Activated CD8-positive, alpha-beta memory T cell treated with anti-CD3 and anti-CD28 coated beads for 36 hours (primary cell): ENCODE results near the gene SELENOF. TPM values are rescaled to one million over a fixed set of nuclear protein-coding genes. Genes with fewer than 3 reads are reported as not detected.
"Not testable (repeated sequence)": the region's sequence is repeated elsewhere in the genome, so short reads cannot be mapped to it uniquely, and the experiment has no call there.

Experiments
- CTCF ChIA-PET: fragments of 350-600 bp; sonication (Branson Sonifier 250); formaldehyde crosslinking; loops from one replicate; lab custom pipeline; 2021; ENCODE audit warnings: antibody characterized with exemption; lab: Charles Lee
- POLR2A ChIA-PET: fragments of 350-600 bp; sonication (Branson Sonifier 250); formaldehyde crosslinking; loops from one replicate; lab custom pipeline; 2021; ENCODE audit warnings: antibody characterized with exemption; lab: Charles Lee
- total RNA-seq, 2 experiments: library from RNA; stranded (reverse); gene quantifications; one replicate each; pipeline ENCODE4 v1.2.3, GENCODE V29; 2021

SELENOF gene
- total RNA-seq, 2 experiments from 2014 or later = 155 to 156 TPM

GRCh38 chr1:86924324-86924960 lies 10.5 kb upstream of the SELENOF start:
- CTCF ChIA-PET = no interaction called here
- POLR2A ChIA-PET = no interaction called here

GRCh38 chr1:86922445-86922844 lies 8.5 kb upstream of the SELENOF start:
- CTCF ChIA-PET = no interaction called here
- POLR2A ChIA-PET = no interaction called here

GRCh38 chr1:86916752-86917151 lies 2.8 kb upstream of the SELENOF start:
- POLR2A ChIA-PET = no interaction called here
- CTCF ChIA-PET = no interaction called here

- ChIA-PET POLR2A (interaction anchor here (0.6 to 1.0 kb wide), 2 partner anchors 211 to 419 kb away, joined by 3 to 4 read pairs; partner anchors contain the start of gene SH3GLB1), CTCF (interaction anchor here (1.3 to 1.7 kb wide), 3 partner anchors 49 to 210 kb away, joined by 3 to 5 read pairs (median 4); no protein-coding TSS in a partner anchor)
These were observed 1.9 kb upstream of the SELENOF start for GRCh38 chr1:86915737-86916235.

- CTCF ChIA-PET = interaction anchor here (0.8 to 1.7 kb wide), 4 partner anchors 50 to 209 kb away, joined by 3 to 5 read pairs (median 4); no protein-coding TSS in a partner anchor
- POLR2A ChIA-PET = interaction anchor here (0.6 to 1.0 kb wide), 2 partner anchors 210 to 419 kb away, joined by 3 to 4 read pairs; partner anchors contain the start of gene SH3GLB1
These were observed 1.2 kb upstream of the SELENOF start for GRCh38 chr1:86914998-86915736.

GRCh38 chr1:86914601-86914997 lies 673 bp upstream of the SELENOF start, which contains the start of gene HS2ST1:
Gene HS2ST1, plus strand, starts transcription at chr1:86914635.
- ChIA-PET CTCF (interaction anchor here (0.8 to 1.9 kb wide), 5 partner anchors 13 to 211 kb away, joined by 3 to 6 read pairs (median 4); partner anchors contain the start of gene SH3GLB1), POLR2A (interaction anchor here (0.8 to 1.3 kb wide), 5 partner anchors 11 to 420 kb away, joined by 3 to 15 read pairs (median 4); partner anchors contain the start of gene SH3GLB1)

GRCh38 chr1:86913399-86913895 lies 479 bp downstream of the SELENOF start:
- POLR2A ChIA-PET = interaction anchor here (0.8 to 1.3 kb wide), 4 partner anchors 10 to 421 kb away, joined by 3 to 15 read pairs (median 4); partner anchors contain the start of gene SH3GLB1

GRCh38 chr1:86912281-86912900 lies 1.5 kb downstream of the SELENOF start:
- ChIA-PET CTCF (no interaction called here), POLR2A (interaction anchor here (0.8 kb wide), 1 partner anchor 22 kb away, joined by 3 read pairs; no protein-coding TSS in a partner anchor)

More at GRCh38 chr1:86913399-86913895, 479 bp downstream of the SELENOF start:
- CTCF ChIA-PET = interaction anchor here (1.3 to 1.9 kb wide), 2 partner anchors 12 to 209 kb away, joined by 3 to 6 read pairs; partner anchors contain the start of gene SH3GLB1

GRCh38 chr1:86906419-86906818 lies 7.5 kb downstream of the SELENOF start:
- ChIA-PET CTCF (no interaction called here), POLR2A (no interaction called here)

GRCh38 chr1:86905875-86906274 lies 8.1 kb downstream of the SELENOF start:
- CTCF ChIA-PET = interaction anchor here (0.7 kb wide), 1 partner anchor 28 kb away, joined by 3 read pairs; no protein-coding TSS in a partner anchor
- POLR2A ChIA-PET = no interaction called here

- CTCF ChIA-PET, POLR2A ChIA-PET: not testable (repeated sequence)
These were observed 14.5 kb downstream of the SELENOF start for GRCh38 chr1:86899401-86899800.

GRCh38 chr1:86888327-86888726 lies 25.6 kb downstream of the SELENOF start:
- ChIA-PET POLR2A (no interaction called here), CTCF (no interaction called here)

GRCh38 chr1:86887479-86888162 lies 26.3 kb downstream of the SELENOF start:
- CTCF ChIA-PET = no interaction called here
- POLR2A ChIA-PET = interaction anchor here (0.6 kb wide), 1 partner anchor 442 kb away, joined by 4 read pairs; no protein-coding TSS in a partner anchor

- ChIA-PET POLR2A (no interaction called here), CTCF (no interaction called here)
These were observed 38.2 kb downstream of the SELENOF start for GRCh38 chr1:86875722-86876121.

GRCh38 chr1:86872086-86872485 lies 41.8 kb downstream of the SELENOF start:
- POLR2A ChIA-PET = no interaction called here
- CTCF ChIA-PET = no interaction called here

- ChIA-PET POLR2A (no interaction called here), CTCF (no interaction called here)
These were observed 42.9 kb downstream of the SELENOF start for GRCh38 chr1:86871001-86871400.

GRCh38 chr1:86868477-86868876 lies 45.4 kb downstream of the SELENOF start:
- POLR2A ChIA-PET = no interaction called here
- CTCF ChIA-PET = no interaction called here

- CTCF ChIA-PET, POLR2A ChIA-PET: not testable (repeated sequence)
These were observed 46.6 kb downstream of the SELENOF start for GRCh38 chr1:86867278-86867677.
